Measurements from ENCODE around the gene TRMO. TPM values are rescaled to one million over a fixed set of nuclear protein-coding genes. Genes with fewer than 3 reads are reported as not detected.

The TRMO gene
- polyA plus RNA-seq, 1 donor: 9.2 TPM

GRCh38 chr9:97860451-97861147 is 61.7 kb downstream of the TRMO start:
- no peak for DNase-seq (ENCODE audit: low read depth)

GRCh38 chr9:97859346-97859745 is 63.0 kb downstream of the TRMO start:
- DNase-seq (ENCODE audit: low read depth): no peak

- DNase-seq (ENCODE audit: low read depth): no peak
Observed at GRCh38 chr9:97858826-97859225, 63.5 kb downstream of the TRMO start.

- DNase-seq (ENCODE audit: low read depth): no peak
Observed at GRCh38 chr9:97858393-97858713, 63.9 kb downstream of the TRMO start.

GRCh38 chr9:97857606-97858392 is 64.5 kb downstream of the TRMO start:
- DNase-seq (ENCODE audit: low read depth): no peak

GRCh38 chr9:97856857-97857605 is 65.3 kb downstream of the TRMO start:
- no peak for DNase-seq (ENCODE audit: low read depth)

- DNase-seq (ENCODE audit: low read depth): no peak
Observed at GRCh38 chr9:97855899-97856298, 66.4 kb downstream of the TRMO start.

- DNase-seq (ENCODE audit: low read depth): no peak
Observed at GRCh38 chr9:97855486-97855875, 66.8 kb downstream of the TRMO start.

- no peak for DNase-seq (ENCODE audit: low read depth)
Observed at GRCh38 chr9:97854696-97855485, 67.4 kb downstream of the TRMO start.

Other genes starting within 250 kb of the TRMO start
- 19.4 TPM for gene XPA, start 225.2 kb downstream of the TRMO start, polyA plus RNA-seq (ENCODE audit: insufficient read length)
- not detected for gene FOXE1, start 69.3 kb downstream of the TRMO start, polyA plus RNA-seq (ENCODE audit: insufficient read length)
- gene HEMGN, start 15.7 kb upstream of the TRMO start, polyA plus RNA-seq (ENCODE audit: insufficient read length): 3.5 TPM
- 123 TPM for gene ANP32B, start 60.8 kb upstream of the TRMO start, polyA plus RNA-seq (ENCODE audit: insufficient read length)
- 32.2 TPM for gene NANS, start 134.2 kb upstream of the TRMO start, polyA plus RNA-seq (ENCODE audit: insufficient read length)
- 1.0 TPM for gene TRIM14, start 196.7 kb upstream of the TRMO start, polyA plus RNA-seq (ENCODE audit: insufficient read length)